Muscle of arm (tissue), 14 donors: Measurements from ENCODE around the gene SLPI. TPM values are rescaled to one million over a fixed set of nuclear protein-coding genes. Genes with fewer than 3 reads are reported as not detected.
A peak's percentile ranks its signal among the peaks of the same experiment; 100 is the strongest.

Experiments used
- DNase-seq: peaks from one replicate; pipeline ENCODE4 v3.0.0-alpha.2; 2013
- long read RNA-seq, 11 donors: transcript quantifications; one replicate each; lab custom pipeline, GENCODE V29; 2026
- polyA plus RNA-seq, 12 donors: library from polyadenylated mRNA; unstranded; fragments of 120-200 nt; gene quantifications; one replicate each; pipeline ENCODE4 v1.2.1, GENCODE V29; 2013; ENCODE audit not compliant: insufficient read length in 12 of 12

Gene SLPI, protein sequence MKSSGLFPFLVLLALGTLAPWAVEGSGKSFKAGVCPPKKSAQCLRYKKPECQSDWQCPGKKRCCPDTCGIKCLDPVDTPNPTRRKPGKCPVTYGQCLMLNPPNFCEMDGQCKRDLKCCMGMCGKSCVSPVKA
- polyA plus RNA-seq, result 1 to 10 TPM in 4 of 12 donors, not detected in 8; 1.0 to 2.2 (median 1.3) TPM
- long read RNA-seq, donor 1, transcript SLPI-201 (4 exons, 596 nt), result major isoform, 24 of 24 reads
- long read RNA-seq, donor 1, partial matches to known transcripts, result 0 of 24 reads
- long read RNA-seq, donor 1, other reads (novel, unspliced or antisense), result 0 of 24 reads
- long read RNA-seq, donor 2, result 0 reads
- long read RNA-seq, donor 3, result 0 reads
- long read RNA-seq, donor 4, result 0 reads
- long read RNA-seq, donor 5, result 0 reads
- long read RNA-seq, donor 6, result 0 reads
- long read RNA-seq, donor 7, result 0 reads
- long read RNA-seq, donor 8, partial matches to known transcripts, result 0 of 1 reads
- long read RNA-seq, donor 8, other reads (novel, unspliced or antisense), result 0 of 1 reads
- long read RNA-seq, donor 9, partial matches to known transcripts, result 0 of 1 reads
- long read RNA-seq, donor 9, other reads (novel, unspliced or antisense), result 0 of 1 reads
- long read RNA-seq, donor 10, result 0 reads
- long read RNA-seq, donor 11, result 0 reads

GRCh38 chr20:45254383-45255262, at the start of gene SLPI:
Gene SLPI (minus strand): TSS chr20:45254564. CDS start chr20:45254543, 21 bp downstream.
- no peak for DNase-seq

DNA sequence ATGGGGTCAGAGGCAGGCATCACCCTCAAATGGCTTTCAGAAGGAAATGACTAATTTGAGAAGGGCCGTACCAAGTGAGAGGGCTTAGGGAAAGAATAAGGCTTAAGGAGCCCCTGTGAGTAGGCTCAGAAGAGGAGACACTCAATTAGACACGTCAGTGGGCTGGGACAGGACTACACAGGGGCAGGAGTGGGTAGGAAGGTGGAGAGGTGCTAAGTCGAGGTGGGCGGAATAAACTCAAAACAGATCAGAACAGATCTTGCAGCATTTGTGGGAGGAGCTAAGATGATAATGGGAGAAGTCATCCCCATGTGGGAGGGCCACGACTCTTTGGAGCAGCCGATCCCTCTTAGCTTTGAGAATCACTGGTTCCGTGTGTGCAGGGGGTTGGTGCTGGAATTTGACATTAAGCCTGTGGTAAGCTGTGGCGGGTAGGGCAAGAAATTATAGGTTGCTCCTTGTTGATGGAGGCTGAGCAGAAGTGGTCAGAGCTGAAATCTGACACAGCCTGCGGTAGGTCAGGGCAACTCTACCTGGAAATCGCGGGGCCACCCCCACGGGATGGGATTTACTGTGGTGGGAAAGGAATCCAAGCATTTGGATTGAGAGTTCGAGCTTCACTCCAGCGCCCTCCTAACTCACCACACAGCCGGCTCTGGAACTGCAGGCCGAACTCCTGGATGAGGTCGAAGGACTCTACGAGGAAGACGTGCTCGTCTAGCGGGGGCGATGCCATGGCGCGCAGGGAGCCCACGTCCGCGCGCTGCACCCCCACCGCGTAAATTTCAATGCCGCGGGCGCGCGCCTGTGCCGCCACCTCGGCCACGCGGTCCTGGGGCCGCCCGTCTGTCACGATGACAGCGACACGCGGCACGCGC, 49.5 kb upstream of the SLPI start:
- no peak for DNase-seq

DNA sequence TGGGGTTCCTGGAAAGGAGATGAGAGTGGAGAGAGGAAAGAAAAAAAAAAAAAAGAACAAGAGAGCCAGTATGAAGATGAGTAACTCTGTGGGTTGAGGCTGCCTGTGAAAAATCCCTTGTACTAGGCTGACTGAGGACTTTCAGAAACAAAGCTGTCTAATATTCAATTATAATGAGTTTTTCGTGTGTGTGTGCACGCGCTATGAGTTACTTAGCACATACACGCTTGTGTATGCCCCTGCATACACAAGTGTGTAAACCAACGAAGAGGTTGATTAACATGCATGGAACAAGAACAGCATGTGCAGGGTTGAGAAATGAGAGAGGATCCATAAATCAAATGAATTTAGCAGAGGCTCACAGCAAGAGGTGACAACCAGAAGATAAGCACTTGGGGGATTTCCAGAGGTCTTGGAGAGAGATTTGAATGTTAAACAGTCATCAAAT, 47.5 kb upstream of the SLPI start:
- no peak for DNase-seq

DNA sequence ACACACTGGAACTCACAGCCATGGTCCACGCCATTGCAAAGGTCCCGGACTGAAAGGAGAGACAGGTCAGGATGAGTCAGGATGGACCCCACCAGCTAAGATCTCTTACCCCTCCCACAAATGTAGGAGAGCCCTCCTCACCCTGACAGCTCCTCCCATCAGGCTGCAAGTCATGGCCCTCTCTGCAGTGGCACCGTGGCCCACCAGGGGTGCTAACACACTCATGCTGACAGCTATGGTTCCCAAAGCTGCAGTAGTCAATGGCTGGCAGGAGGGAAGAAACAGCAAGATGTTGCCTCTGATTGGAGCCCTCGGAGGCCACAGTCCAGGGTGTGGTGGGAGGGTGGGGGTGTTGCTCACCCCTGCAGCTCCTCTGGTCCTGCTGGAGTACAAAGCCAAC, 46.6 kb upstream of the SLPI start:
- DNase-seq, result no peak

DNA sequence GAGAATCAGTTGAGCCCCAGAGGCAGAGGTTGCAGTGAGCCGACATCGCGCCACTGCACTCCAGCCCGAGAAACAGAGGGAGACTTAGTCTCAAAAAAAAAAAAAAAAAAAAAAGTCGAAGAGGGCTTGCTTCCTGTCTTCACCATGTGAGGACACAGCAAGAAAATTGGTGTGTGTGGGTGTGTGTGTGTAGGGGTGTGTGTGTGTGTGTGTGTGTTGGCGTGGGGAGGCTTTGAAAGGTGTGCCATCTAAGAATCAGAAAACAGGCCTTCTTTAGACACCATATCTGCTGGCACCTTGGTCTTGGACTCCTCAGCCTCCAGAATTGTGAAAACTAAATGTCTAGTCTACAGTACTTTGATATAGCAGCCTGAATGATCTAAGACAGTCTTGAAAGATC, 45.4 kb upstream of the SLPI start:
- DNase-seq, result no peak

GRCh38 chr20:45297786-45298497, 43.6 kb upstream of the SLPI start:
- no peak for DNase-seq

DNA sequence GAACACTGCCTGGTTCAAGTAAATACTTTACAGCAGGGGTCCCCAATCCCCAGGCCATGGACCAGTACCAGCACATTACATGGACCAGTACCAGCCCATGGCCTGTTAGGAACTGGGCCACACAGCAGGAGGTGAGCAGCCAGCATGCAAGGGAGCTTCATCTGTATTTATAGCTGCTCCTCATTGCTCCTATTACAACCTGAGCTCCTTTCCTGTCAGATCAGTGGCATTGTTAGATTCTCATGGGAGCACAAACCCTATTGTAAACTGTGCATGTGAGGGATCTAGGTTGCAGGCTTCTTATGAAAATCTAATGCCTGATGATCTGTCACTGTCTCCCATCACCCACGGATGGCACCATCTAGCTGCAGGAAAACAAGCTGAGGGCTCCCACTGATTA, 40.3 kb upstream of the SLPI start:
- DNase-seq, result no peak

DNA sequence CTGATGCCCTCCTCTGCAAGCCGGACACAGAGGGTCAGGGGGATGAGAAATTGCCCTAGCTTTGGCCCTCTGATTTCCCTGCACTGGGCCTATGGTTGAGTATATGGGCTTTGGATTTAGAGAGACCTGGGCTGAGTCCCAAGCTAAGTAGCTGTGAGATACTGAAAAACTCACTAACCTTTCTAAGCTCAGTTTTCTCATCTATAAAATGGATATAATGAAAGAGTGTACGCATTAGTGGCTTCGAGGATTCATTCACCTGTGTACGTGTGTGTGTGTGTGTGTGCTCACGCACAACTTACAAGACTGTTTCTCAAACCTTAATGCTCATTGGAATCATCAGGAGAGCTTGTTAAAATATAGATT, 39.6 kb upstream of the SLPI start:
- no peak for DNase-seq

GRCh38 chr20:45293041-45294002, 39.0 kb upstream of the SLPI start:
- peak; percentile 65 for DNase-seq

GRCh38 chr20:45292343-45292742, 38.0 kb upstream of the SLPI start:
- no peak for DNase-seq

DNA sequence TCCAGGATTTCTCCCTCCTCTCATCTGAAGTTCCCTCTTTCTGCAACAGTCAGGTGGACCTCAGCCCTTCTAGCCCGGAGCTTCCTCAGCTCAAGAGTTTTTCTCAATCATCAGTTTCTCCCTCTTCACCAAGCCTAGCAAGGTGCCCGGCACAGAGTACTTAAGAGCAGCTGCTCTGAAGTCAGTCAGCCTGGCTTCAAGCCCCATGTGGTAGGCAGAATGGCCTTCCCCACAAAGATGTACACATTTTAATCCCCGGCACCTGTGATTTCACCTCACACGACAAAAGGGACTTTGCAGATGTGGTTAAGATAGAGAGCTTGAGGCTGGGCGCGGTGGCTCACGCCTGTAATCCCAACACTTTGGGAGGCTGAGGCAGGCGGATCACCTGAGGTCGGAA, 37.2 kb upstream of the SLPI start:
- DNase-seq, result no peak

DNA sequence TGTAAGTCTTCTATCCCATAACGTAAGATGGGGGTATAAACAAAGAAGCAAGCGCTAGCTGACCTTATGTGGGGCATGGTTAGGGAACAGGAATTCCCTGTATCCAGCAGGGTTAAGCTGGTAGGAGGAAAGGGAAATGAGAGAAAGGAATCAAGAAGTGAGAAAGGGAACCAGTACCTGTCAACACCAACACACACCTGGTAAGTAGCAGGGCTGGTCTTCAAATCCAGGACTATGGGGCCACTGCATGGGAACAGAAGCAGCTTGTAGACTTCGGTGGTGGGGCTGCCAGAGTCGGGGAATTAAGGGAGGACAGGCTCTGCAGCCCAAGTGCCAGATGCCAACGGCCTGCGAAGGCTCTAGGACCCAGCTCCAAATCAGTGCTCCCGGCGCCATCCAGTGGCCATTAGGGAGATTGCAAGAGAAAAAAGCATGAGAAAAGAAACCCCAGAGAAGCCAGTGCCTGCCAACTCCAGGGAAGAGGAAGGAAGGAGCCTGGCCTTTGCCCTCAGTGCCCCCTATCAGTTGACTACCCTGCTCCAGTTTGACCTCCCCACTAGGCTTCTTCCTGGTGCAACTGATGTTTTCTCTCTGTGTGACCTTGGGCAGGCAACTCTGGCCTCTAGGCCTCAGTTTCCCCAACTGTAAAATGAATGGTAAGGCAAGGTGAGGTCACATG, 36.5 kb upstream of the SLPI start:
- DNase-seq, result peak; percentile 69

DNA sequence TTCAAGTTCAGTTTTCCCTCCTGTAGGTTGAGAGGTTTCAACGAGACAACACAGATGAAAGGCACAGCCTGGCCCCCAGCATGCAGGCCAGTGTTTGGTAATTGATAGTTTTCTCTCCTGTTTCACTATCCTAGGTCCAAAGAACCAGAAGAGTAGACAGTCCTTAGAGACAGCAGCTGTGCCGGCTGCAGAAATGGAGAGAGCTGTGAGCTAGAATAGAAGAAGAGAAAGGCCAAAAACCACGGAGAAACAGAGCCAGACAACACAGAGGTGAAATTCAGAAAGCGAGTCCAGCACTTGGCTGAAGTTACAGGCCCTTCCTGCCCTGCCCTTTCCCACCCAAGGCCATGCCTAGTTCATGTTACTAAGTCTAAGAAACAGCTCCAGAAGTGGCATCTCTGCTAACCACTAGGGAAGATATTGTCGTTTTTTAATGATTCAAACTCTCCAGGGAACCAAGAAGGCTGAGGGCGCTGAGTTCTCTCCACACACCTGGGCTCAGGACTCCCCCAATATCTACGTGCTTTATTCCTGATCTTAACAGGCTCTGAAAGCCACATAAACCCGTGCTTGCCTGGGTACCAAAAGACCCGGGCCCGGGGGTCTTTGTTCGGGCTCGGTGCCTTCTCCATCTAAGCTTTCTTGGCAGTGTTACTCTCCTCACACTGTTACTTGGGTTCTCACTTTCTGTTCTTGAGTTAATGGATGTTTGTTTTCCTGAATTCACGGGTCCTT, 35.7 kb upstream of the SLPI start:
- DNase-seq, result no peak

GRCh38 chr20:45288860-45289259, 34.5 kb upstream of the SLPI start:
- DNase-seq, result no peak

DNA sequence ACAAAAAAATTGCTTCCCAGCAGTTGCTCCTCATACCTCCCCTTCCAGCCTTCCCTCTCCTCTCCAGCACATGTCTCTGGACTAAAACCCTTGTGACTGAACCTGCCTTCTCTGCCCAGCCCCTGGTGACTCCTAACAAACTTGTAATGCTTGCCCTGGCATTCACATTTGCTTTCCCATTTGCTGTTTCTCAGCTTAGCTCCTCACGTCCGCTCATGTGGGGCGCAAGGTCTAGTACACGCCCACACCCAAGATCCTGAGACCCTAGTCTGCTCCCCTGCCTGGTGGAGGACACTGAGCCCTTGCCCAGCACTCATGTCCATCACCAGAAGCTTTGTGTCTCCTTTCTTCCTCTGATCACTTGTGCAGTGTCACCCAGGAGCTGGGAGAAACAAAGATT, 34.0 kb upstream of the SLPI start:
- DNase-seq, result no peak

DNA sequence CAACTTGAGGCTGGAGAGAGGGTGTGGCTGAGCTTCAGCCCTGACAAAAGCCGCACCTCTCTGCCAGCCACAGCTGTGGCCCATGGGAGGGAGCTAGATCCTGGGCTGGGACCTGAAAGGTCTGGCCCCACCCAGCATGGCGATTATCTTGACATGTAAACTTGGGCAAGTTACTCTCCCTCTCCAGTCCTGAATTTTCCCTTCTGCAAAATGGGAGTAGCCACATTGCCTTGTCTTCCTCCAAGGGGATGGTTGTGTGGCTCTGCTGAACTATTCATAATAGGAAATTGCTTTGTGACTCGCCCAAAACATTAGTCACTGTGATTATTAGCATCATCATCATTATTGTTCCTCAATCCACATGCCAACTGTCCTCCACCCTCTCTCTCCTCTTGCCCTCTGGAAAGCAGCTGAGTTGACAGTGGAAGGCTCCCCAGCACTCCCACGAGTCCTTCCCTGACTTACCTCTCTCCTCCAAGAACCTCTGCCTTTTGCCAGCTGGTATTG, 29.2 kb upstream of the SLPI start:
- no peak for DNase-seq

DNA sequence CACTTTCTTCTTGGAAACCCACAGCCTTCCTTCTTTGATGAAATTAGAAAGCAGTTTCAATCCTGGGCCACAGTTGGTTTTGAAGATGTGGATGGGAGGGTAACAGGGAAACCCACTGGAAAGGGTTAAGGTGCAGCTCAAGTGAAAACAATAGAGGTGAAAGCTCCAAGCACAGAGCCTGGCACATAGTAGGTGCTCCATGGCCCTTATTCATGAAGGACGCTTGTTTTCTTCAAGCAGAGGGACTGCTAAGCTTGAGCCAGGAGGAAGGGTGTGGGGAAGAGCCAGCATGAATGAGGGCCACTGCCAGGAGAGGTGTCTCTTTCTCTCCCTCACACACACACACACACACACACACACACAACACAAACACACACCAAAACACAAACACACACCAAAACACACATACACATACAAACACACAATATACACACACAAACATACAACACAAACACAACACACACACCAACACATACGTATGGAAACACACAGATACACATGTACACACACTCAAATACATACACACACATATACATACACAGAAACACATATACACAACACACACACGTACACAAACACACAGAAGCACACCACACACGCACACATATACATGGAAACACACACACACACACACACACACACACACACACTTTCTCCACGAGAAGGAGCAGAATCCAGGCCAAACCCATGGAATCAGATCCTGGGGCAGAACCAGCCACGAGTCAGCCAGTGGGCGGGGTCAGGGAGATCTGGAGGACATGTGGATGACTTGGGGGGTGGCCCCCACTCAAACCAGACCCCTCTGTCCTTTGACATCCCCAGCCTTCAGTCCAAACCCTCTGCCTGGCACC, 28.6 kb upstream of the SLPI start:
- no peak for DNase-seq
